GM12801 (cell line): ENCODE results near the gene SLC35F3.

Source experiments
- CTCF ChIP-seq: IDR thresholded peaks from one replicate; pipeline ENCODE4 v1.5.1; 2011; ENCODE audit warnings: control low read depth; ENCODE audit not compliant: insufficient read length; ENCODE audit errors: extremely low read depth

SLC35F3 gene

GRCh38 chr1:234280500-234280899 lies 376.0 kb downstream of the SLC35F3 start:
- no peak for TF ChIP-seq CTCF

- no peak for TF ChIP-seq CTCF
These were observed 377.5 kb downstream of the SLC35F3 start for GRCh38 chr1:234281826-234282489.

- no peak for TF ChIP-seq CTCF
These were observed 381.7 kb downstream of the SLC35F3 start for GRCh38 chr1:234286206-234286605.

- TF ChIP-seq CTCF, result no peak
These were observed 384.5 kb downstream of the SLC35F3 start for GRCh38 chr1:234288946-234289345.

GRCh38 chr1:234289538-234290305 lies 385.2 kb downstream of the SLC35F3 start:
- no peak for TF ChIP-seq CTCF

GRCh38 chr1:234292011-234292410 lies 387.5 kb downstream of the SLC35F3 start:
- TF ChIP-seq CTCF, result no peak

- TF ChIP-seq CTCF, result no peak
These were observed 388.1 kb downstream of the SLC35F3 start for GRCh38 chr1:234292548-234292947.
